Right forelimb (tissue), 1 donor: ENCODE data around the gene HCLS1.
"Not testable (repeated sequence)": the region's sequence is repeated elsewhere in the genome, so short reads cannot be mapped to it uniquely, and the experiment has no call there.

Source experiments
- DNase-seq: peaks from one replicate; pipeline ENCODE4 v3.0.0-alpha.2; 2018

HCLS1 gene

GRCh38 chr3:121594850-121595249 is 65.9 kb downstream of the HCLS1 start:
- no peak for DNase-seq

GRCh38 chr3:121593806-121594205 is 66.9 kb downstream of the HCLS1 start:
- DNase-seq, result not testable (repeated sequence)

GRCh38 chr3:121592856-121593702 is 67.6 kb downstream of the HCLS1 start, which contains the start of gene FBXO40:
TSS of gene FBXO40 (plus strand) at chr3:121593379. CDS start at chr3:121620576, 27,197 bp downstream.
- DNase-seq, result no peak

- DNase-seq, result no peak
Measured at GRCh38 chr3:121584418-121584817, 76.3 kb downstream of the HCLS1 start.

GRCh38 chr3:121581691-121582090 is 79.0 kb downstream of the HCLS1 start:
- no peak for DNase-seq
